ENCODE measurements around the gene SELENOV. TPM values are rescaled to one million over a fixed set of nuclear protein-coding genes. Genes with fewer than 3 reads are reported as not detected.

The SELENOV gene
- total RNA-seq, 1 experiment from 2014 or later = not detected

GRCh38 chr19:39509233-39509632 is 5.7 kb upstream of the SELENOV start:
- Mint-ChIP-seq H3K27ac (ENCODE audit: unreplicated experiment) (no peak overlapping the region), H3K4me1 (ENCODE audit: low read depth, unreplicated experiment) (no peaks in the 10 kb centered on the region), H3K27me3 (ENCODE audit: unreplicated experiment) (peaks cover 82% of the 10 kb centered on the region), H3K9me3 (ENCODE audit: low read depth, unreplicated experiment) (no peaks in the 10 kb centered on the region), H3K4me3 (ENCODE audit: low read depth, unreplicated experiment) (no peak overlapping the region), H3K36me3 (ENCODE audit: insufficient read depth, unreplicated experiment) (peaks cover 5% of the 10 kb centered on the region)
- CTCF ChIA-PET = interaction anchor here (0.7 to 1.0 kb wide), 2 partner anchors 9 to 69 kb away, joined by 3 to 5 read pairs; no protein-coding TSS in a partner anchor
- intact Hi-C loops (cut with micrococcal nuclease; ENCODE audit: unreplicated experiment) = no loop called here
- DNase-seq = no peak
- no TSS peak for BruUV-seq (replicated peaks)
- TF ChIP-seq CTCF (IDR thresholded peaks at IDR 0.05; ENCODE audit: unreplicated experiment) = no peak

GRCh38 chr19:39512988-39513387 is 2.0 kb upstream of the SELENOV start:
- H3K36me3 Mint-ChIP-seq (ENCODE audit: insufficient read depth, unreplicated experiment) = no peaks in the 10 kb centered on the region
- DNase-seq = no peak
- no peak overlapping the region for H3K4me3 Mint-ChIP-seq (ENCODE audit: low read depth, unreplicated experiment)
- H3K9me3 Mint-ChIP-seq (ENCODE audit: low read depth, unreplicated experiment) = no peaks in the 10 kb centered on the region
- intact Hi-C loops (cut with micrococcal nuclease; ENCODE audit: unreplicated experiment) = no loop called here
- CTCF ChIA-PET = interaction anchor here (0.6 to 0.7 kb wide), 2 partner anchors 55 to 305 kb away, joined by 4 to 5 read pairs; no protein-coding TSS in a partner anchor
- H3K27me3 Mint-ChIP-seq (ENCODE audit: unreplicated experiment) = peaks cover 82% of the 10 kb centered on the region
- BruUV-seq (replicated peaks) = no TSS peak
- no peak overlapping the region for H3K27ac Mint-ChIP-seq (ENCODE audit: unreplicated experiment)
- TF ChIP-seq CTCF (IDR thresholded peaks at IDR 0.05; ENCODE audit: unreplicated experiment) = no peak
- no peaks in the 10 kb centered on the region for H3K4me1 Mint-ChIP-seq (ENCODE audit: low read depth, unreplicated experiment)

- TF ChIP-seq CTCF (IDR thresholded peaks at IDR 0.05; ENCODE audit: unreplicated experiment) = no peak
- DNase-seq = no peak
- no peaks in the 10 kb centered on the region for H3K36me3 Mint-ChIP-seq (ENCODE audit: insufficient read depth, unreplicated experiment)
- intact Hi-C loops (cut with micrococcal nuclease; ENCODE audit: unreplicated experiment) = no loop called here
- H3K27ac Mint-ChIP-seq (ENCODE audit: unreplicated experiment) = no peak overlapping the region
- peak overlapping the region; percentile 48 for H3K4me3 Mint-ChIP-seq (ENCODE audit: low read depth, unreplicated experiment)
- H3K27me3 Mint-ChIP-seq (ENCODE audit: unreplicated experiment) = peaks cover 78% of the 10 kb centered on the region
- CTCF ChIA-PET = interaction anchor here (0.6 kb wide), 1 partner anchor 9 kb away, joined by 5 read pairs; no protein-coding TSS in a partner anchor
- no peaks in the 10 kb centered on the region for H3K9me3 Mint-ChIP-seq (ENCODE audit: low read depth, unreplicated experiment)
- no TSS peak for BruUV-seq (replicated peaks)
- H3K4me1 Mint-ChIP-seq (ENCODE audit: low read depth, unreplicated experiment) = no peaks in the 10 kb centered on the region
Observed at GRCh38 chr19:39515551-39516191, 732 bp downstream of the SELENOV start.

- intact Hi-C loops (cut with micrococcal nuclease; ENCODE audit: unreplicated experiment) = no loop called here
- no peak for DNase-seq
- H3K9me3 Mint-ChIP-seq (ENCODE audit: low read depth, unreplicated experiment) = no peaks in the 10 kb centered on the region
- no peak overlapping the region for H3K27ac Mint-ChIP-seq (ENCODE audit: unreplicated experiment)
- BruUV-seq (replicated peaks) = no TSS peak
- H3K36me3 Mint-ChIP-seq (ENCODE audit: insufficient read depth, unreplicated experiment) = no peaks in the 10 kb centered on the region
- CTCF ChIA-PET = interaction anchor here (0.6 kb wide), 1 partner anchor 9 kb away, joined by 5 read pairs; no protein-coding TSS in a partner anchor
- peaks cover 78% of the 10 kb centered on the region for H3K27me3 Mint-ChIP-seq (ENCODE audit: unreplicated experiment)
- TF ChIP-seq CTCF (IDR thresholded peaks at IDR 0.05; ENCODE audit: unreplicated experiment) = no peak
- H3K4me1 Mint-ChIP-seq (ENCODE audit: low read depth, unreplicated experiment) = no peaks in the 10 kb centered on the region
- H3K4me3 Mint-ChIP-seq (ENCODE audit: low read depth, unreplicated experiment) = no peak overlapping the region
Observed at GRCh38 chr19:39516270-39516669, 1.3 kb downstream of the SELENOV start.

Data from Calu3 (cell line).